K562 (cell line): ENCODE measurements around the gene FLII. TPM values are rescaled to one million over a fixed set of nuclear protein-coding genes. Genes with fewer than 3 reads are reported as not detected.
A peak's percentile ranks its signal among the peaks of the same experiment; 100 is the strongest.

Experiments used
- ATAC-seq: fragments of 200-7000 bp; cut with Tn5 transposase; 3 replicates; pipeline ENCODE4 v1.9.1; 2020; ENCODE audit warnings: moderate library complexity
- BruUV-seq: library from RNA; stranded (reverse); fragments of 400-500 nt; replicated peaks from 2 replicates; lab custom pipeline; 2021; lab: Mats Ljungman, UMichigan
- CTCF ChIA-PET: fragments of 300-600 bp; formaldehyde crosslinking; extraction: SDS; loops from one replicate; lab custom pipeline; 2021; ENCODE audit warnings: low intra/inter-chr PET ratio; lab: Yijun Ruan, JAX
- POLR2A ChIA-PET: fragments of 300-600, 350-650 bp; sonication (Branson Sonifier 250); formaldehyde crosslinking; extraction: SDS; loops from one replicate; lab custom pipeline; 2021; ENCODE audit warnings: antibody characterized with exemption, inconsistent platforms; lab: Yijun Ruan, JAX
- DNase-seq, 4 experiments: peaks; one replicate each; pipeline versions ENCODE4 v3.0.0 to v3.0.0-alpha.2; 2011 to 2018; ENCODE audit warnings: low spot score in 3 of 4, mixed read lengths in 3 of 4; ENCODE audit errors: extremely low read depth in 1 of 4
- FAIRE-seq: peaks from 2 replicates; lab custom pipeline; 2011; peaks lifted over from hg19 to GRCh38; lab: Jason Lieb, UNC
- H2AFZ ChIP-seq: 2 replicates; pipeline ENCODE4 v1.6.0; 2011; ENCODE audit warnings: low read depth, low read length, control low read depth, inconsistent platforms
- H3K27ac ChIP-seq: fragments of 200-600 bp; 3 replicates; pipeline ENCODE4 v1.8.0; 2011; ENCODE audit warnings: low read depth, mild to moderate bottlenecking, control low read depth, inconsistent platforms, low read length, moderate library complexity, mixed read lengths; ENCODE audit errors: extremely low read depth
- H3K27me3 ChIP-seq, 2 experiments: fragments of 300-600 bp in 1 of 2; 2 replicates in 1 of 2; 3 replicates in 1 of 2; pipeline versions ENCODE4 v1.6.0 to v1.8.0; 2011; ENCODE audit warnings: inconsistent platforms in 2 of 2, low read length in 2 of 2, mild to moderate bottlenecking in 1 of 2, mixed read lengths in 1 of 2, moderate library complexity in 1 of 2; ENCODE audit not compliant: control insufficient read depth in 2 of 2, insufficient read depth in 2 of 2
- H3K36me3 ChIP-seq: fragments of 300-600 bp; 3 replicates; pipeline ENCODE4 v1.8.0; 2011; ENCODE audit warnings: mild to moderate bottlenecking, low read length, inconsistent platforms; ENCODE audit not compliant: control insufficient read depth, insufficient read depth
- H3K4me1 ChIP-seq, 2 experiments: fragments of 200-600 bp in 1 of 2; replicated peaks in 1 of 2; 2 replicates in 1 of 2; 3 replicates in 1 of 2; pipeline versions ENCODE4 v1.5.1 to v1.8.0; 2011; ENCODE audit warnings: inconsistent platforms in 2 of 2, low read length in 2 of 2, mild to moderate bottlenecking in 1 of 2, mixed read lengths in 1 of 2, moderate library complexity in 1 of 2; ENCODE audit not compliant: control insufficient read depth in 2 of 2, insufficient read depth in 2 of 2
- H3K4me2 ChIP-seq: 2 replicates; pipeline ENCODE4 v1.6.1; 2011; ENCODE audit warnings: low read length, control low read depth, inconsistent platforms, mixed read lengths; ENCODE audit not compliant: insufficient read depth
- H3K4me3 ChIP-seq: fragments of 200-600 bp; sonication (generic), shearing (Covaris generic); 2 replicates; pipeline ENCODE4 v1.5.1; 2016; ENCODE audit warnings: control low read depth, inconsistent platforms
- H3K79me2 ChIP-seq: fragments of 200-600 bp; 3 replicates; pipeline ENCODE4 v1.8.0; 2011; ENCODE audit warnings: low read length, inconsistent platforms; ENCODE audit not compliant: control insufficient read depth, insufficient read depth
- H3K9ac ChIP-seq, 2 experiments: 2 replicates each; pipeline versions ENCODE4 v1.6.0 to v1.6.1; 2011; ENCODE audit warnings: low read depth in 2 of 2, low read length in 2 of 2, control low read depth in 1 of 2, inconsistent platforms in 1 of 2, mild to moderate bottlenecking in 1 of 2, mixed read lengths in 1 of 2; ENCODE audit not compliant: insufficient read depth in 1 of 2
- H3K9me1 ChIP-seq: one replicate; pipeline ENCODE4 v1.6.0; 2011; ENCODE audit warnings: inconsistent platforms, mild to moderate bottlenecking, low read length, moderate library complexity; ENCODE audit not compliant: control insufficient read depth, insufficient read depth
- H3K9me3 ChIP-seq: replicated peaks from 2 replicates; pipeline ENCODE4 v1.5.1; 2011; ENCODE audit warnings: low read depth, low read length, inconsistent platforms; ENCODE audit not compliant: control insufficient read depth, insufficient read depth
- H4K20me1 ChIP-seq: replicated peaks from 2 replicates; pipeline ENCODE4 v1.6.1; 2011; ENCODE audit warnings: low read length, inconsistent platforms, mixed read lengths; ENCODE audit not compliant: control insufficient read depth, insufficient read depth
- NCOA4 ChIP-seq: fragments of 450-650 bp; IDR thresholded peaks from 2 replicates; pipeline ENCODE4 v1.6.1; 2018; ENCODE audit warnings: mild to moderate bottlenecking; ENCODE audit not compliant: partially characterized antibody
- ZBTB17 ChIP-seq: fragments of 450-650 bp; formaldehyde crosslinking; IDR thresholded peaks from 2 replicates; pipeline ENCODE4 v1.4.0; 2020; ENCODE audit warnings: mild to moderate bottlenecking
- ZFX ChIP-seq: sonication (generic); formaldehyde crosslinking; IDR thresholded peaks from 2 replicates; pipeline ENCODE4 v1.8.0; 2022; ENCODE audit warnings: mild to moderate bottlenecking, missing genetic modification reagents, moderate library complexity
- WGBS: fragments of 100-300 bp; shearing (Covaris generic); methylation state at CpG from one replicate; pipeline ENCODE4 v1.1.6; 2016; ENCODE audit warnings: low coverage, mixed read lengths; ENCODE audit not compliant: insufficient coverage; ENCODE audit errors: missing lambda C conversion rate; 5-methylcytosine and 5-hydroxymethylcytosine counted together
- in situ Hi-C: fragments of 300-500 bp; cut with MboI; formaldehyde crosslinking; loops from 4 replicates; pipeline ENCODE4 v1.15.0; 2018; ENCODE audit warnings: inconsistent platforms, mixed read lengths
- intact Hi-C: fragments of 100-400 bp; cut with micrococcal nuclease; formaldehyde crosslinking; loops from 2 replicates; pipeline ENCODE4 v1.14.2; 2022
- polyA plus RNA-seq, 8 experiments: library from polyadenylated mRNA; depleted of rRNA in 4 of 8; stranded (reverse) in 5 of 8; unstranded in 3 of 8; fragments of >200 nt; fragmentation: Nextera tagmentation in 2 of 8; fragmentation: Illumina TruSeq in 1 of 8; extraction: Ambion mirVana in 2 of 8; extraction: Trizol in 1 of 8; gene quantifications; 2 replicates each; pipeline versions ENCODE4 v1.2.1 to v1.2.3, GENCODE V29; 2011 to 2014; ENCODE audit warnings: inconsistent platforms in 1 of 8, missing spikeins in 1 of 8
- total RNA-seq, 7 experiments: library from RNA; depleted of rRNA in 6 of 7; stranded (reverse); fragments of >200 nt in 6 of 7; fragmentation: Illumina TruSeq in 2 of 7; extraction: Trizol in 2 of 7; gene quantifications; 2 replicates each; pipeline versions ENCODE4 v1.2.1 to v1.2.3, GENCODE V29; 2011 to 2021; ENCODE audit warnings: low replicate concordance in 1 of 7
- TF ChIP-seq, protein P1 (sequence below), 2 experiments: fragments of 450-650 bp in 1 of 2; sonication (generic) in 1 of 2; formaldehyde crosslinking in 1 of 2; IDR thresholded peaks in 1 of 2; conservative IDR thresholded peaks in 1 of 2; 2 replicates each; pipeline versions ENCODE4 v1.6.1 to v1.8.1; 2016 to 2023; ENCODE audit warnings: mild to moderate bottlenecking in 2 of 2, moderate library complexity in 2 of 2, inconsistent platforms in 1 of 2, missing genetic modification reagents in 1 of 2

Gene FLII
- total and polyA plus RNA-seq, 9 of the 15 experiments (the other 6 are each of a cell fraction or from before 2014, with no cell fraction given) = 11.7 to 126 (median 82.5) TPM

GRCh38 chr17:18261146-18261515, 2.6 kb upstream of the FLII start:
- TF ChIP-seq ZBTB17 (0 out of 2 replicates have a peak, but pooled peaks have one; percentile 8), ZFX (peak; percentile 38; the same call in 1 of the 2 replicates), NCOA4 (no peak)
- TF ChIP-seq, protein P1, sequence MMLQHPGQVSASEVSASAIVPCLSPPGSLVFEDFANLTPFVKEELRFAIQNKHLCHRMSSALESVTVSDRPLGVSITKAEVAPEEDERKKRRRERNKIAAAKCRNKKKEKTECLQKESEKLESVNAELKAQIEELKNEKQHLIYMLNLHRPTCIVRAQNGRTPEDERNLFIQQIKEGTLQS (IDR thresholded peaks at IDR 0.05) = 0 out of 2 replicates have a peak, but pooled peaks have one; percentile 13
- TF ChIP-seq, protein P1 (CRISPR knock-in tag; conservative IDR thresholded peaks at IDR 0.05) = no peak
- Histone ChIP-seq H2AFZ (peak overlapping the region; percentile 95), H3K27me3 (no peaks in the 10 kb centered on the region), H3K4me3 (peak overlapping the region; percentile 62), H3K27ac (peak overlapping the region; percentile 66), H3K9me1 (no peaks in the 10 kb centered on the region), H4K20me1 (no peaks in the 10 kb centered on the region), H3K4me2 (peak overlapping the region; percentile 91), H3K79me2 (peaks cover 23% of the 10 kb centered on the region), H3K4me1 (peaks cover 18 to 68% of the 10 kb centered on the region in 2 experiments; a peak in 4 of 5 replicates), H3K9ac (peak overlapping the region; percentile 72 to 96), H3K36me3 (peaks cover 12% of the 10 kb centered on the region; the same call in 2 of the 3 replicates), H3K9me3 (no peaks in the 10 kb centered on the region)
- DNase-seq = peak; percentile 38 to 49 (median 44)
- POLR2A ChIA-PET = interaction anchor here (0.6 to 2.6 kb wide), 4 partner anchors 10 to 51 kb away, joined by 3 to 9 read pairs (median 4); no protein-coding TSS in a partner anchor
- WGBS = 5% methylated on average over 13 of the region's 16 CpGs
- intact Hi-C loops = no loop called here
- CTCF ChIA-PET = no interaction called here
- no TSS peak for BruUV-seq
- ATAC-seq = 0 out of 3 replicates have a peak, but pooled peaks have one; percentile 2
- FAIRE-seq = no peak
- in situ Hi-C loops = no loop called here
